NCI-H2081 treated with DMSO at 0.1 percent for 48 hours (cell line): ENCODE measurements around the gene LTBP3.
"Not testable (repeated sequence)": the region's sequence is repeated elsewhere in the genome, so short reads cannot be mapped to it uniquely, and the experiment has no call there.

Source experiments
- DNase-seq: peaks from one replicate; lab custom pipeline; 2025; lab: John Stamatoyannopoulos, UW

Gene LTBP3

DNA sequence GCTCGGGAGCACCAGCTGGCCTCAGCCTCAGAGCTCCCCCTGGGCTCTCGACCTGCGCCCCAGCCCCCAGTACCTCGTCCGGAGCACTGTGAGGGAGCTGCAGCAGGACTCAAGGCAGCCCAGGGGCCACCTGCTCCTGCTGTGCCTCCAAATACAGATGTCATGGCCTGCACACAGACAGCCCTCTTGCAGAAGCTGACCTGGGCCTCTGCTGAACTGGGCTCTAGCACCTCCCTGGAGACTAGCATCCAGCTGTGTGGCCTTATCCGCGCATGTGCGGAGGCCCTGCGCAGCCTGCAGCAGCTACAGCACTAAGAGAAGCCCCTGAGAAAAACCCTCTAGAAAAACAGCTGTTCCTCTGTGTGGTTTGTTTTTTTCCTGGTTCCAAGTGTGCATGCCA, 13.3 kb upstream of the LTBP3 start:
- DNase-seq: no peak

DNA sequence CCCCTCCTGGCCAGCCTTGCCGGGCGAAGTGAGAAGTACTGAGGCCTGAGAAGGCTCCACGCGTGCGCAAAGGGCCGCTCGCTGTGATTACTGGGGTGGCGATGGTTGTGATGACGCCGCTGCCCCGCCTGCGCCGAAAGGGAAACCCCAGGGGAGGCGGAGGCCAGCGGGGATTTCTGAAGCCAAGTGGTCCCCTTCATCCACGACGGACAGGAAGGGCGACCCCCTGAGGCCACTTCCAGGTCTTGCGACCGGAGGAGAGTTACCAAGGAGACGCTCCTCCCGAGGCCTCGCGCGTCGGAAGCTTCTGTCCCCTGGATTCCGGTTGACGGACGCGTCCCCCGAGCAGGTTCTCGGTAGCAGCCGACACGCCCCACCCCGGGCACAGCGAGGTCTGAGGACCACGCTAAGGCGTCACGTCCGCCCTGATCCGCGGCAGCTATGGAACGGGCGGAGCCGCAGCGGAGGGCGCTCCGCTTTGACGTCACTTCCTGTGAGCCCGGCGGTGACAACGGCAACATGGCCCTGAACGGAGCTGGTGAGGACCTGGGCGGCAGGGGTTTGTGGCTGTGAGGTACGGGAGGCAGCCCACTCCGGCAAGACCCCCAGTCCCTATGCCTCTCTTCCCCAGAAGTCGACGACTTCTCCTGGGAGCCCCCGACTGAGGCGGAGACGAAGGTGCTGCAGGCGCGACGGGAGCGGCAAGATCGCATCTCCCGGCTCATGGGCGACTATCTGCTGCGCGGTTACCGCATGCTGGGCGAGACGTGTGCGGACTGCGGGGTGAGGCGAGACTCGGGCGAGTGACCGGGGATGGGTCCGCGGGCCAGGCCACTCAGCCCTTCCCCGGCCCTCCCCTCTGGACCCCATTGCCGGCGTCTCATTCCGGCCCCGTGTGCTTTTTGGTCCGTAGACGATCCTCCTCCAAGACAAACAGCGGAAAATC, 12.1 kb upstream of the LTBP3 start, which contains the start of gene ZNRD2:
Gene ZNRD2, plus strand, starts transcription at position 505 of the 946 bp plus-strand sequence. Its CDS starts 15 bp downstream, at position 520.
- DNase-seq: peak; percentile 80

- no peak for DNase-seq
These were observed 11.2 kb upstream of the LTBP3 start for GRCh38 chr11:65569164-65569972.

- DNase-seq: no peak
These were observed 7.7 kb upstream of the LTBP3 start for GRCh38 chr11:65565624-65566453.

DNA sequence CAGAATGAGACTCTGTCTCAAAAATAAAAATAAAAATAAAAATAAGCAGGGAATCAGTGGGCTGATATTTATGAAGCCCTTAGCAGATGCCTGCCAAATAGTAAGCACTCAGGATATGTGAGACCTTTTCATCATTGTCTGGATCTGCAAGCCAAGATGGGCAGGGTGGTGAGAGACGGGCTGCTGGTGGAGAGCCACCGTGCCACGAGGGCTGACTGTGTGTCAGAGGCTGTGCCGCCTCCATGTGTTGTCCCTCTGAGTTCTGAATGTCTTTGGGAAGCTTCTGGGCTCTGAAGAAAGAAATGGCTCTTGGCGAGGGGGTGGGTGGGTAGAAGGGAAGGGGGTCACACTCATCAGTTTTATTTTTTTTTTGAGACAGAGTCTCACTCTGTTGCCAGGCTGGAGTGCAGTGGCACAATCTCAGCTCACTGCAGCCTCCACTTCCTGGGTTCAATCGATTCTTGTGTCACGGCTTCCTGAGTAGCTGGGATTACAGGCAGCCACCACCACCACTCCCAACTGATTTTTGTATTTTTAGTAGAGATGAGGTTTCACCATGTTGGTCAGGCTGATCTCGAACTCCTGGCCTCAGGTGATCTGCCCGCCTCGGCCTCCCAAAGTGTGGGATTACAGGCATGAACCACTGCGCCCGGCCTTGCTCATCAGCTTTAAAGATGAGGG, 6.9 kb upstream of the LTBP3 start:
- DNase-seq: not testable (repeated sequence)

GRCh38 chr11:65563601-65564000, 5.4 kb upstream of the LTBP3 start:
- DNase-seq: no peak

DNA sequence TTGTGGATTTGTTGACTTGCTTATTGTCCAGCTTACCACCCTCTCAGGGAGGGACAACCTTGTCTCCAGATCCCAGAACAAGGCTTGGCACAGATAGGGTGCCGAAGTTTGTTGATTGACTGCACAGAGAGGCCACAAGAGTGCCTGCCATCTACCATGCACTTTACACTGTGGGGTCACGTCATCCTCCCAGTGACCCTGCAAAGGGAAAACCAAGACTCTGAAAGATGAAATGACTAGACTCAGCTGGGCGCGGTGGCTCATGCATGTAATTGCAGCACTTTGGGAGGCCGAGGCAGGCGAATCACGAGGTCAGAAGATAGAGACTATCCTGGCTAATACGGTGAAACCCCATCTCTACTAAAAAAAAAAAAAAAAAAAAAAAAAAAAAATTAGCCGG, 4.6 kb upstream of the LTBP3 start:
- DNase-seq: no peak

DNA sequence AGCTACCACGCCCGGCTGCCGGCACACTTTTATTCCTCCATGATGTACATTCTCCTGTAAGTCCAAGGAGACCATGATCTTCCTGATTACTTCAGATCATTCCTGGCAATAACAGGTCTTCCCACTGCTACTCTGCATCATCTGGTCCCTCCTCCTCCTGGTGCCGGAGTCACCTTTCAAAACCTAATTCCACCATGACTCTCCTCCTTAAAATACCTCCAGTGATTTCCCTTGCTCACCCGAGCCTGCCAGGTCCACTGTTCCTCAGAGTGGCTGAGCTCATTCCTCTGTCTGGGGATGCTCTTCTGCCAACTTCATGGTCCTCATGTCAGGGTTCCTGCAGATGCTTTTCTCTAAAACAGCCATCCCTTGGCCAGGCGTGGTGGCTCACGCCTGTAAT, 3.9 kb upstream of the LTBP3 start:
- no peak for DNase-seq

GRCh38 chr11:65560555-65561418, 2.6 kb upstream of the LTBP3 start:
- DNase-seq: no peak

- DNase-seq: no peak
These were observed 1.9 kb upstream of the LTBP3 start for GRCh38 chr11:65559951-65560537.

DNA sequence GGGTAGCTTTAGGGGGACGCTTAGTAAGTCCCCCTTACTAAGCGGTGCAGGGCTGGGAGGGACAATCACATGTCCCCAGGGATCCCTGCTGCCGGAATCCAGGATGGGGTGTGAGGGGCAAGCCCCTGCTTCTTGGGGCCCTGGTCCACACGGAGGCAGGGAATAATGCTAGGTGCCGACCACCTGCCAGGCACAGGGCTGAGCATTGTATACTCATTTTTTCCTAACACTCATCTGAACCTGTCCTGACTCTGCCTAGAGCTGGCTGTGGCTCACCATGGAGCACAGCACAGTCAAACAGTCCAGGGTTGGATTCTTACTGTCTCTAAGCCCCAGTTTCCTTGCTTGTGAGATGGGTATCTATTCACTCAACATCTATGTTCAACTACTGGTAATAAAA, 1.4 kb upstream of the LTBP3 start:
- DNase-seq: no peak

DNA sequence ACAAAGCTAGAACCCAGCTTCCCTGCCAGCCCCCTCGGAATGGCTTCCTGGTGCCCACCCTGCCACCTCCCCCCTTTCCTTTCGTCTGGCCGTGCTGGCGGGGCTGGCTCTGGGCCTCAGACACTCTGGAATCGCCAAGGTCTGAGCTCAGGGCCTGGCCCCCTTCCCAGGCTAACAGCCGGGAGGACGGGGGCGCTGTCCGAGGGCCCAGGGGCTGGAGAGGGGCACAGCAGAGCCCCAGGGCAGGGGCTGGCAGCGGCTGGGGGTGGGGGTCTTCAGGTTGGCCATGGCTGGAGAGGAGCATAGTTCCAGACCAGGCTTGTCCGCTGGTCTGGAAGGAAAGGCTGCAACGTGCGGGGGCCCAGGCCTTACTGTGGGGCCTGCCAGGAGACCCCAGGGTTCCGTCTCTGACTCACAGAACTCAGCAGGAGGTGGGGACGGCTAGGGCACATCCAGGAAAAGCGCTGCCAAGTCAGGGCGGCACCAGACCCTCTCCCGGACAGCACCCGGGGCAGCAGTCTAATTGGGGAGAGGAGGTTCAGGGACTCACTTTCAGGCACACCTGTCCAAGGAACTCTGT, 861 bp upstream of the LTBP3 start:
- no peak for DNase-seq

DNA sequence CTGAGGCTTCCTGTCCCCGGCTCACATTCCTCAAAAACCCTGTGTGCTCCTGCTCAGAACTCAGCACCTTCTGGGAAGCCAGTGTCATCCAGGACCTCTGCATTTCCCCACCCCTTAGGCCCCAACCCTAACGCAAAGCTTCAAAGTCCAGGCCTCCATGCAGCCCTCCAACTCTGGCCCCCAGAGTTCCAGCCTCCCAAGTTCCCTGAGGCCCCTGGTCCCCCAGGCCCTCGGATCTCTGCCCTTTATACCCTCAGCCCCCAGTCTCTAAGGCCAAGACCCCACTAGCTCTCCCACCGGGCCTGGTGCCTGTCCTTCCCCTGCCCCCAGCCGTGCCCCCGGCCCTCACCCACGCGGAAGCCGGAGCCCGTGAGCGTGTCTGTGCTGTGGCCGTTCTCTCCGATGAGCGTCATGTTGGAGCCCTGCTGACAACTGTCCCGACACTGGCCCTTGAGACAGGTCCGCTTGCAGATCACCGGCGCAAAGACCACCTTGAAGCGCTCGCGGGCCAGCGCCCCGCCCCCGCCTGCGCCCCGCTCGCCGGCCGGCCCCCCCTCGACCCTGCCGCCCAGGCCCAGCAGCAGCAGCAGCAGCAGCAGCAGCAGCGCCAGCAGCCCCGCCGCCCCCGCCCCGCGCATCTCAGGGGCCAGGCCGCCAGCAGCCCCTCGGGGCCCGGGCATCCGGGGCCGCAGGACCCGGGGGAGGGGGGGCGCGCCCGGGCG, 718 bp downstream of the LTBP3 start:
- DNase-seq: no peak

DNA sequence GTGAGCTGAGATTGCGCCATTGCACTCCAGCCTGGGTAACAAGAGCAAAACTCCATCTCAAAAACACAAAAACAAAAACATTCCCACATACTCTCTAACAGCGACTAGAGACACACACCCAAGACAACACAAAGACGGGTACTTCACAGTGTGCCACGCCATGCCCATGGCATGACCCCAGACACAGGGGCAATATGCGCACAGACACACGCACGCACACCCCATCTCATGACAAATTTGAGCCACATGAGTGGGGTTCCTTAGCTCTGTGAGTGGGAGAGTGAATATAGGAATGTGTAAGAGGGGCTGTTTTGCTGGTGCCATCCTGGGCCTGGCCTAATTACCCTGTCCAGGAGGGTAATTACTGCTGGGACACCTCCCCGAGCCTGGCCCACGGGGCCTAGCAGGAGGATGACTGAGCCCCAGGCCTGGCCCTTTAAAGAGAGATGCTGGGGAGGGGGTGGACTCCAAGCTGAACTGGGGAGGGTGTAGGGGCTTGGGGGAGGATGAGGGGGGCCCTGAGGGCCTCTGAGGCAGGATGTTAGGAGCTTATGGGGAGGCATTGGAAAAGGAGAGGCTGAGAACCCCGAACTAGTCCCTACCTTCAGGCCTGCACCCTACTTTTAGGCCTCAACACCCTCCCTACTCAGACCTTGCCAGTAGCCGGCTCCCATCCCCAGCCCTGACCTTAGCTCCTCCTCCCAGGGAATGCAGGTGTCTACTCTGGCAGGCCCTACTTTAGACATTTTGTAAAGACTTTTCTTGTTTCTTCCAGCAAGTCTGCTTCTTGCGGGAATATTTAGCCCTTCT, 1.5 kb downstream of the LTBP3 start:
- no peak for DNase-seq

DNA sequence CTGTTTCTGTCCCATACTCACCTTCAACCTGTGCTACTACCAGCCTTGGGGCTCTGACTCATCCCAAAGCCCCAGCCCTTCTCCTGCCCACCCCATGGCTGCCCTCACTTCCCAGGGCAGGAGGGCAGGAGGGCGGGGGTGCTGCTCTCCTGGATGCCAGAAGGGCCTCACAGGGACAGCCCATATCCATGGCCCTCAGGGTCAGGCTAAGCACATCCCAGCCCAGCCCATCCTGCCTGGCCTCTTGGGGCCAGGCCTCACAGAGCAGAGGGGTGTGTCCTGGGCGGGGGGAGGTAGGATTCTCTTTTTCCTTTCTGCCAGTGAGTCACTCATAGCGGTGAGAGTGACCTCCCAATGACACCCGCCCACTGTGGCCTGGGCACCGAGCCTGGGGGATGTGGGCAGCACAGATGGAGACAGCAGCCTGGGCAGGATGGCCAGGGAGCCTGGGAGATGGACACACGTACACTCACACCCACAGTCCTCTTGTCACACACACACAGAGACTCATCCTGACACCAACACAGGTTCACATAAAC, 2.4 kb downstream of the LTBP3 start:
- no peak for DNase-seq

- no peak for DNase-seq
These were observed 3.2 kb downstream of the LTBP3 start for GRCh38 chr11:65554842-65555430.

DNA sequence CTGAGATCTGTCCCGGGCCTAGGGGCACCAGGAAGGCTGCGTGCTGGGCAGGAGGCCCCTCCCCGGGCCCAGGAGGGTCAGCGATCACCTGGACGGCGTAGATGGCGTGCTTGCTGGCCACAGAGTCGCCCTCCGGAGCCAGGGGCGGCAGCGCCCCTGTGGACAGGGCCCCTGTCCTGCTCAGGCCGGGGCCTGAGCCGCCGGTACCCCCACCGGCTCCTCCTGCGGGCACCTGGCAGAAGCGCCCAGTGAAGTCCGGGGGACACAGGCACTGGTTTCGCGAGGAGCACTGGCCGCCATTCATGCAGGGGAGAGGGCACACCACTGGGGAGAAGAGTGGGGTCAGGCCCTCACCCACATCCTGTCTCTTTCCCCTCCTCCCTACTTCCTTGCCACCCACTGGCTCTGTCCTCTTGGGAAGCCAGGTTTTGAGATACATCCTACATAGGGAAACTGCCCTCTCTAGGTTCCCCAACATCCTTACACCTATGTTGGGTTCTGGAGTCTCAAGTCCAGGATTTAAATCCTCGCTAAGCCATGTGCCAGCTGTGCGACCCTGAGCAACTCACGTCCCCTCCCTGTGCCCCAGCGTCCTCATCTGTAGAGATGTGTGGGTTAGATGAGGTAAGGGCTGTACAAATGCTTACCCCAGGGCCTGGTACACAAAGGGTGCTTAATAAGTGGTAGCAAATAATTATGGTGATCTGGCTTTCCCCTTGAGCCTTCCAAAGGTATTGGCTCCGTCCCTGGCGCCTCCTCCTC, 3.9 kb downstream of the LTBP3 start:
- no peak for DNase-seq
